T-cell (primary cell): Measurements from ENCODE around the gene LYPD6. TPM values are rescaled to one million over a fixed set of nuclear protein-coding genes. Genes with fewer than 3 reads are reported as not detected.

Experiments
- ATAC-seq, 4 experiments: fragments of 200-7000 bp in 3 of 4; fragments of 150-1000 bp in 1 of 4; cut with Tn5 transposase; replicated peaks in 1 of 4; 1 replicate in 3 of 4; 2 replicates in 1 of 4; pipeline ENCODE4 v1.10.0; 2021; ENCODE audit warnings: moderate library complexity in 3 of 4, mild to moderate bottlenecking in 2 of 4, moderate number of reproducible peaks in 1 of 4
- CTCF ChIA-PET, 2 donors: fragments of 300-600 bp; sonication (Branson Sonifier 250); formaldehyde crosslinking; loops; one replicate each; lab custom pipeline; 2022; ENCODE audit warnings: antibody characterized with exemption in 2 of 2; lab: Charles Lee
- POLR2A ChIA-PET, 2 donors: fragments of 300-600 bp; sonication (Branson Sonifier 250); formaldehyde crosslinking; loops; one replicate each; lab custom pipeline; 2022; ENCODE audit warnings: antibody characterized with exemption in 2 of 2; lab: Charles Lee
- DNase-seq, 35 experiments: peaks; one replicate each; pipeline versions ENCODE4 v3.0.0 to v3.0.0-alpha.2; 2013 to 2023
- H3K27ac ChIP-seq: one replicate; pipeline ENCODE4 v1.5.1; 2013; ENCODE audit warnings: low read length
- H3K27me3 ChIP-seq, 2 experiments: replicated peaks in 1 of 2; 1 replicate in 1 of 2; 2 replicates in 1 of 2; pipeline versions ENCODE4 v1.6.1 to v1.7.0; 2013; ENCODE audit warnings: low read length in 1 of 2, mixed read lengths in 1 of 2; ENCODE audit not compliant: control insufficient read depth in 2 of 2, insufficient read depth in 2 of 2; ENCODE audit errors: extremely low read depth in 1 of 2
- H3K36me3 ChIP-seq, 2 donors: 1 replicate in 1 of 2; 2 replicates in 1 of 2; pipeline versions ENCODE4 v1.6.1 to v1.7.0; 2013; ENCODE audit warnings: low read length in 1 of 2; ENCODE audit not compliant: control insufficient read depth in 2 of 2, insufficient read depth in 1 of 2; ENCODE audit errors: extremely low read depth in 1 of 2
- H3K4me1 ChIP-seq, 2 experiments: 1 replicate in 1 of 2; 2 replicates in 1 of 2; pipeline versions ENCODE4 v1.6.1 to v1.7.0; 2013; ENCODE audit warnings: low read length in 2 of 2, mixed read lengths in 1 of 2; ENCODE audit not compliant: insufficient read depth in 2 of 2, control insufficient read depth in 1 of 2; ENCODE audit errors: extremely low read depth in 1 of 2
- H3K4me3 ChIP-seq, 2 donors: 1 replicate in 1 of 2; 2 replicates in 1 of 2; pipeline versions ENCODE4 v1.5.1 to v1.7.0; 2013; ENCODE audit warnings: mild to moderate bottlenecking in 2 of 2, low read length in 1 of 2, moderate library complexity in 1 of 2; ENCODE audit not compliant: control insufficient read depth in 1 of 2; ENCODE audit errors: extremely low read depth in 1 of 2
- H3K9me3 ChIP-seq: 2 replicates; pipeline ENCODE4 v1.7.0; 2013
- H3K27ac Mint-ChIP-seq, 2 donors: one replicate each; pipeline ENCODE4 v1.8.0; 2020 to 2021; ENCODE audit warnings: mild to moderate bottlenecking in 2 of 2, mixed read lengths in 2 of 2
- H3K27me3 Mint-ChIP-seq, 2 donors: one replicate each; pipeline ENCODE4 v1.8.0; 2021 to 2022; ENCODE audit warnings: mixed read lengths in 2 of 2
- H3K36me3 Mint-ChIP-seq: one replicate; pipeline ENCODE4 v1.8.0; 2021; ENCODE audit warnings: mixed read lengths
- H3K4me1 Mint-ChIP-seq, 3 donors: one replicate each; pipeline ENCODE4 v1.8.0; 2020 to 2022; ENCODE audit warnings: mixed read lengths in 3 of 3, mild to moderate bottlenecking in 1 of 3
- H3K4me3 Mint-ChIP-seq, 3 donors: one replicate each; pipeline ENCODE4 v1.8.0; 2020 to 2022; ENCODE audit warnings: mild to moderate bottlenecking in 3 of 3, mixed read lengths in 3 of 3, moderate library complexity in 3 of 3
- H3K9me3 Mint-ChIP-seq, 3 donors: one replicate each; pipeline ENCODE4 v1.8.0; 2020 to 2022; ENCODE audit warnings: mixed read lengths in 3 of 3
- WGBS: methylation state at CpG from one replicate; pipeline ENCODE4 v1.1.5; 2013; ENCODE audit warnings: missing lambda C conversion rate; ENCODE audit not compliant: insufficient coverage; 5-methylcytosine and 5-hydroxymethylcytosine counted together
- total RNA-seq, 35 experiments: library from RNA in 6 of 35; stranded (reverse) in 6 of 35; fragments of 120-200 nt in 1 of 35; gene quantifications; one replicate each; pipeline versions ENCODE4 v1.2.1 to v1.2.4 and lab custom pipeline; 2013 to 2026

The LYPD6 gene
- total RNA-seq, 5 donors from 2014 or later (not counting 1 experiment from before 2014, with no cell fraction given) = not detected

GRCh38 chr2:149470046-149470445 lies 139.7 kb downstream of the LYPD6 start:
- ATAC-seq (no peak), DNase-seq (no peak)
- 46% methylated on average over 2 of the region's 7 CpGs for WGBS
- no peaks in the 10 kb centered on the region for H3K9me3 Mint-ChIP-seq
- ChIA-PET POLR2A (no interaction called here), CTCF (no interaction called here)
- no peaks in the 10 kb centered on the region for H3K36me3 Mint-ChIP-seq
- no peaks in the 10 kb centered on the region for H3K27me3 Mint-ChIP-seq
- no peaks in the 10 kb centered on the region for H3K4me1 Mint-ChIP-seq
- no peak overlapping the region for H3K27ac Mint-ChIP-seq
- H3K4me3 Mint-ChIP-seq = no peak overlapping the region
- Histone ChIP-seq H3K4me3 (no peak overlapping the region), H3K27ac (no peak overlapping the region), H3K27me3 (peaks cover 0 to 3% of the 10 kb centered on the region in 2 experiments), H3K4me1 (no peaks in the 10 kb centered on the region), H3K36me3 (no peaks in the 10 kb centered on the region), H3K9me3 (no peaks in the 10 kb centered on the region)

- Mint-ChIP-seq H3K9me3 (no peaks in the 10 kb centered on the region), H3K27ac (no peak overlapping the region), H3K4me1 (no peaks in the 10 kb centered on the region), H3K36me3 (no peaks in the 10 kb centered on the region), H3K4me3 (no peak overlapping the region), H3K27me3 (no peaks in the 10 kb centered on the region)
- CTCF ChIA-PET = no interaction called here
- no peak overlapping the region for H3K27ac ChIP-seq
- H3K4me3 ChIP-seq = no peak overlapping the region
- no peaks in the 10 kb centered on the region for H3K9me3 ChIP-seq
- ATAC-seq (no peak), DNase-seq (no peak)
- H3K36me3 ChIP-seq = no peaks in the 10 kb centered on the region
- no peaks in the 10 kb centered on the region for H3K4me1 ChIP-seq
- POLR2A ChIA-PET = no interaction called here
- no CpG with 5 or more reads among the region's 2 CpGs for WGBS
- peaks cover 0 to 3% of the 10 kb centered on the region in 2 experiments for H3K27me3 ChIP-seq
Observed at GRCh38 chr2:149472413-149472812, 142.0 kb downstream of the LYPD6 start.

GRCh38 chr2:149473068-149473467 lies 142.7 kb downstream of the LYPD6 start:
- ATAC-seq (no peak), DNase-seq (no peak)
- H3K9me3 ChIP-seq = no peaks in the 10 kb centered on the region
- H3K36me3 ChIP-seq = no peaks in the 10 kb centered on the region
- ChIA-PET CTCF (no interaction called here), POLR2A (no interaction called here)
- Mint-ChIP-seq H3K9me3 (no peaks in the 10 kb centered on the region), H3K27me3 (no peaks in the 10 kb centered on the region), H3K4me1 (no peaks in the 10 kb centered on the region), H3K4me3 (no peak overlapping the region), H3K36me3 (no peaks in the 10 kb centered on the region), H3K27ac (no peak overlapping the region)
- H3K4me1 ChIP-seq = no peaks in the 10 kb centered on the region
- no peak overlapping the region for H3K27ac ChIP-seq
- peaks cover 0 to 3% of the 10 kb centered on the region in 2 experiments for H3K27me3 ChIP-seq
- no CpG with 5 or more reads among the region's 1 CpG for WGBS
- H3K4me3 ChIP-seq = no peak overlapping the region

- H3K27me3 Mint-ChIP-seq = no peaks in the 10 kb centered on the region
- no peaks in the 10 kb centered on the region for H3K36me3 Mint-ChIP-seq
- Histone ChIP-seq H3K4me3 (no peak overlapping the region), H3K27ac (no peak overlapping the region), H3K36me3 (no peaks in the 10 kb centered on the region), H3K27me3 (peaks cover 0 to 3% of the 10 kb centered on the region in 2 experiments), H3K4me1 (no peaks in the 10 kb centered on the region), H3K9me3 (no peaks in the 10 kb centered on the region)
- ATAC-seq = no peak
- H3K9me3 Mint-ChIP-seq = no peaks in the 10 kb centered on the region
- DNase-seq = no peak
- POLR2A ChIA-PET = no interaction called here
- CTCF ChIA-PET = no interaction called here
- H3K27ac Mint-ChIP-seq = no peak overlapping the region
- H3K4me1 Mint-ChIP-seq = no peaks in the 10 kb centered on the region
- H3K4me3 Mint-ChIP-seq = no peak overlapping the region
Observed at GRCh38 chr2:149473521-149473920, 143.1 kb downstream of the LYPD6 start.

GRCh38 chr2:149483004-149483605 lies 152.7 kb downstream of the LYPD6 start:
- H3K27me3 ChIP-seq = peaks cover 0 to 8% of the 10 kb centered on the region in 2 experiments
- no peaks in the 10 kb centered on the region for H3K9me3 ChIP-seq
- Mint-ChIP-seq H3K27me3 (peaks cover 25 to 30% of the 10 kb centered on the region in 2 donors), H3K4me3 (no peak overlapping the region), H3K9me3 (no peaks in the 10 kb centered on the region), H3K36me3 (no peaks in the 10 kb centered on the region), H3K4me1 (no peaks in the 10 kb centered on the region), H3K27ac (no peak overlapping the region)
- ChIA-PET POLR2A (interaction anchor here in 1 of 2 donors (0.5 kb wide), 1 partner anchor 404 kb away, joined by 6 read pairs; no protein-coding TSS in a partner anchor), CTCF (no interaction called here)
- DNase-seq = no peak
- ATAC-seq = no peak
- 58% methylated on average over 2 of the region's 4 CpGs for WGBS
- no peak overlapping the region for H3K4me3 ChIP-seq
- H3K4me1 ChIP-seq = no peaks in the 10 kb centered on the region
- no peak overlapping the region for H3K27ac ChIP-seq
- no peaks in the 10 kb centered on the region for H3K36me3 ChIP-seq

GRCh38 chr2:149486664-149487063 lies 156.3 kb downstream of the LYPD6 start:
- Mint-ChIP-seq H3K36me3 (no peaks in the 10 kb centered on the region), H3K4me3 (no peak overlapping the region), H3K9me3 (no peaks in the 10 kb centered on the region)

GRCh38 chr2:149487189-149487588 lies 156.8 kb downstream of the LYPD6 start:
- POLR2A ChIA-PET = no interaction called here
- DNase-seq (no peak), ATAC-seq (no peak)
- H3K36me3 ChIP-seq = no peaks in the 10 kb centered on the region
- H3K27ac ChIP-seq = no peak overlapping the region
- Mint-ChIP-seq H3K4me1 (no peaks in the 10 kb centered on the region), H3K27me3 (peaks cover 12 to 25% of the 10 kb centered on the region in 2 donors), H3K4me3 (no peak overlapping the region), H3K36me3 (no peaks in the 10 kb centered on the region), H3K27ac (no peak overlapping the region), H3K9me3 (no peaks in the 10 kb centered on the region)
- H3K4me3 ChIP-seq = no peak overlapping the region
- peaks cover 0 to 9% of the 10 kb centered on the region in 2 experiments for H3K27me3 ChIP-seq
- H3K9me3 ChIP-seq = no peaks in the 10 kb centered on the region
- CTCF ChIA-PET = no interaction called here
- no CpG with 5 or more reads among the region's 1 CpG for WGBS
- H3K4me1 ChIP-seq = no peaks in the 10 kb centered on the region

More at GRCh38 chr2:149486664-149487063, 156.3 kb downstream of the LYPD6 start:
- ChIA-PET POLR2A (no interaction called here), CTCF (no interaction called here)
- Histone ChIP-seq H3K27me3 (peaks cover 0 to 9% of the 10 kb centered on the region in 2 experiments), H3K9me3 (no peaks in the 10 kb centered on the region), H3K4me3 (no peak overlapping the region), H3K36me3 (no peaks in the 10 kb centered on the region), H3K27ac (no peak overlapping the region), H3K4me1 (no peaks in the 10 kb centered on the region)
- WGBS = no CpG with 5 or more reads among the region's 3 CpGs
- Mint-ChIP-seq H3K4me1 (no peaks in the 10 kb centered on the region), H3K27ac (no peak overlapping the region), H3K27me3 (peaks cover 12 to 25% of the 10 kb centered on the region in 2 donors)
- DNase-seq (no peak), ATAC-seq (no peak)
